Kidney epithelial cell (primary cell): ENCODE results near the gene RPLP1. TPM values are rescaled to one million over a fixed set of nuclear protein-coding genes. Genes with fewer than 3 reads are reported as not detected.

Experiments used
- DNase-seq: peaks from one replicate; pipeline ENCODE4 v3.0.0-alpha.2; 2010; ENCODE audit warnings: low read depth
- H3K27me3 ChIP-seq: 2 replicates; pipeline ENCODE4 v1.6.0; 2011; ENCODE audit warnings: low read length; ENCODE audit not compliant: control insufficient read depth, insufficient read depth
- H3K36me3 ChIP-seq: 2 replicates; pipeline ENCODE4 v1.5.1; 2011; ENCODE audit warnings: low read length; ENCODE audit not compliant: control insufficient read depth, insufficient read depth
- H3K4me3 ChIP-seq: 2 replicates; pipeline ENCODE4 v1.5.1; 2011; ENCODE audit warnings: low read depth, mild to moderate bottlenecking, control low read depth, low read length
- total RNA-seq: library from RNA; depleted of rRNA; stranded (reverse); fragments of >200 nt; gene quantifications from 2 replicates; pipeline ENCODE4 v1.2.3, GENCODE V29; 2015
- TF ChIP-seq, protein P1 (sequence below): IDR thresholded peaks from 2 replicates; pipeline ENCODE4 v1.5.1; 2011; ENCODE audit warnings: mild to moderate bottlenecking, moderate library complexity, low read length, control low read depth, inconsistent platforms; ENCODE audit not compliant: insufficient read depth, poor library complexity, severe bottlenecking

Gene RPLP1
- total RNA-seq, result 930 and 943 TPM in 2 replicates

DNA sequence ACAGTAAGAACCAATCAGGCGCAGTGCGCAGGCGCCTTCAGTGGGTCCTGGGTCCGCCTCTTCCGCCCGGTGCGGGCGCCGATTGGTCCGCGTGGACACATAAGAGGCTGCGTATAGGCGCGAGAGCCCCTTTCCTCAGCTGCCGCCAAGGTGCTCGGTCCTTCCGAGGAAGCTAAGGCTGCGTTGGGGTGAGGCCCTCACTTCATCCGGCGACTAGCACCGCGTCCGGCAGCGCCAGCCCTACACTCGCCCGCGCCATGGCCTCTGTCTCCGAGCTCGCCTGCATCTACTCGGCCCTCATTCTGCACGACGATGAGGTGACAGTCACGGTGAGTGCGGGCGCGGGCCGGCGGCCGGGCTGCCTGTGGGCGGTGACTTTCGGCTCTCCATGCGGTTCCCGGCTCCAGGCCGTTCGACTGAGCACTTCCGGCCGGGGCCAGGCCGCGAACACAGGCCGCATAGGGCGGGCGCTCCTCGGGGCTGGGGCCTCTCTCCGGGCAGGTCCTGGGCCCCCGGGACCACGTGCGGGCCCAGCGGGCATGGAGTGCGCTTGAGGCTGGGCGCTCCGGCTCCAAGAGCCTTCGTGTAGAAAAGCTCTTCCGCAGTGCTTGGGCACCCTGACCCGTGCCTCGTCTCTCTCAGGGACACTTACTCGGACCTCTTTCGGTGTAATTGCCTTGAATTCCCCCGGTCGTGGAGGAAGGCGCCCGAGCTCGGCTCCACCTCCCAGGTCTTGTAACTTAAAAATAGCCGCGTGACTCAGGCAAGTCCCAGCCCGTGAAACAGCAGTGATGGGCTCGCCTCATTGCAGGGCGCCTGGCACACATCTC lies at the start of gene RPLP1:
Gene RPLP1, plus strand, starts transcription at position 127 of the 830 bp plus-strand sequence. Its CDS starts 131 bp downstream, at position 258.
- H3K36me3 ChIP-seq, result peaks cover 2% of the 10 kb centered on the region
- H3K27me3 ChIP-seq, result no peaks in the 10 kb centered on the region
- TF ChIP-seq, protein P1, sequence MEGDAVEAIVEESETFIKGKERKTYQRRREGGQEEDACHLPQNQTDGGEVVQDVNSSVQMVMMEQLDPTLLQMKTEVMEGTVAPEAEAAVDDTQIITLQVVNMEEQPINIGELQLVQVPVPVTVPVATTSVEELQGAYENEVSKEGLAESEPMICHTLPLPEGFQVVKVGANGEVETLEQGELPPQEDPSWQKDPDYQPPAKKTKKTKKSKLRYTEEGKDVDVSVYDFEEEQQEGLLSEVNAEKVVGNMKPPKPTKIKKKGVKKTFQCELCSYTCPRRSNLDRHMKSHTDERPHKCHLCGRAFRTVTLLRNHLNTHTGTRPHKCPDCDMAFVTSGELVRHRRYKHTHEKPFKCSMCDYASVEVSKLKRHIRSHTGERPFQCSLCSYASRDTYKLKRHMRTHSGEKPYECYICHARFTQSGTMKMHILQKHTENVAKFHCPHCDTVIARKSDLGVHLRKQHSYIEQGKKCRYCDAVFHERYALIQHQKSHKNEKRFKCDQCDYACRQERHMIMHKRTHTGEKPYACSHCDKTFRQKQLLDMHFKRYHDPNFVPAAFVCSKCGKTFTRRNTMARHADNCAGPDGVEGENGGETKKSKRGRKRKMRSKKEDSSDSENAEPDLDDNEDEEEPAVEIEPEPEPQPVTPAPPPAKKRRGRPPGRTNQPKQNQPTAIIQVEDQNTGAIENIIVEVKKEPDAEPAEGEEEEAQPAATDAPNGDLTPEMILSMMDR, result no peak
- peak; percentile 82 for DNase-seq
- H3K4me3 ChIP-seq, result peak within 1 kb of the TSS; percentile 92

DNA sequence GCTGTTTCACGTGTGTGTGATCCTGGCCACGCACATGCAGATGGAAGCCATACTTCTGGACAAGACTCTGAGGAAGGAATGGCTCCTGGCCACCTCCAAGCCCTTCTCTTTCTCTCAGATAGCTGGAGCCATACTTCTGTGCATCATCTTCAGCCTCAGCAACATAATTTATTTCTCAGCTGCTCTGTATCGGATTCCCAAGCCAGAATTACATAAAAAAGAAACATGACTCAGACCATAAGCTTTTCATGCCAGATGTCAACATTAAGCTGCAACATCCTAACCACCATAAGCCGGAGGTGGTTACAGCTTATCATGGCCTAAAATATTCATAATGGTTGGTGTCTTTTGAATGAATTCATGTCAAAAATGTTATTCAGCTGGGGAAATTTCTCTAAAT lies 49.0 kb upstream of the RPLP1 start:
- H3K4me3 ChIP-seq, result no peak overlapping the region
- H3K27me3 ChIP-seq, result no peaks in the 10 kb centered on the region
- TF ChIP-seq, protein P1, result no peak
- H3K36me3 ChIP-seq, result no peaks in the 10 kb centered on the region
- no peak for DNase-seq

DNA sequence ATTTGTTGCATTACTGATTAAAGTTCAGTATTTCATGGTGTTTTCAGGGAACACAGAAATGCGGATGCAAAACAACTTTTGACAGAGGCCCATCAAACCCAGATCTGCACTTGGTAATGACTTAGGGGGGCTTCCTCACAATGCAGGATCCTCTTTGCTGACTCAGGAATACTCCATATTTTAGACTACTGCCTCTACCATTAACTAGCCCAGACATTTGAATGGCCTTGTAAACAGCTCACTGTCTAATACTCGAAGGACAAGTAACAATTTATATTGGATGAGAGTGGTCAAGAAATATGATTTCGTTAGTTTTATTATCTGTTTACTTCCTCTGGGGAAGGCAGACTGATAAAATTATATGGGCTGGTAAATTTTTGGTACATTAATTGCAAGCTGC lies 47.5 kb upstream of the RPLP1 start:
- no peaks in the 10 kb centered on the region for H3K36me3 ChIP-seq
- TF ChIP-seq, protein P1, result no peak
- no peak for DNase-seq
- H3K4me3 ChIP-seq, result no peak overlapping the region
- no peaks in the 10 kb centered on the region for H3K27me3 ChIP-seq

DNA sequence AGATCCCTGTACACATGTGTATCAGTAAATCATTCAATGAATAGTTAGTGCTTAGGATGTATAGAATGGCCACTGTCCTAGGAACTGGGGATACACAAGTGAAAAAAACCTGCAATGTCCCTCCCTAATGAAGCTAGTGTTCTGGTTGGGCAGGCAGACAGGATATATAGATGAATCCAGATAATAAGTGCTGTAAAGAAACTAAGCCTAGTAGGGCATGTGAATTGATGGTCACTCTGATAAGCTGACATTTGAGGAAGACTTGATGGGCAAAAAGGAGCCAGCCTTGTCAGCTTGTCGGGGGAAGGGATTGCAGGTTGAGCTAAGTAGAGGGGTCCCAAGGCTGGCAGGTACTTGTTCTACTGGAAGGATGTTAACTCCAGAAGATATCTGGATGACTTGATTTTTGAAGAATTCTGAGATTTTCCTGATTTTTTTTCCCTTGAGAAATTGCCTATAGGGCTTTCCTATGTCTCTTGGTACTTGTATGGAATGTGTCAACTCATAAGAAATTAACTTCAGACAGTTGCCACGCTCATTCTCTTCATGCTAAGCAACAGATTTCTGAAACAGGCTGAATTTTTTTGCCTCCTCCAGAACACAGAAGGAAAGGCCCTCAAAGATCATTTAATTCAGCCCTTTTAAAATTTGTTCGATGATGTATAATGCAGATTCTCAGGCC lies 44.8 kb upstream of the RPLP1 start:
- Histone ChIP-seq H3K36me3 (no peaks in the 10 kb centered on the region), H3K27me3 (no peaks in the 10 kb centered on the region), H3K4me3 (no peak overlapping the region)
- DNase-seq, result no peak
- TF ChIP-seq, protein P1, result no peak

DNA sequence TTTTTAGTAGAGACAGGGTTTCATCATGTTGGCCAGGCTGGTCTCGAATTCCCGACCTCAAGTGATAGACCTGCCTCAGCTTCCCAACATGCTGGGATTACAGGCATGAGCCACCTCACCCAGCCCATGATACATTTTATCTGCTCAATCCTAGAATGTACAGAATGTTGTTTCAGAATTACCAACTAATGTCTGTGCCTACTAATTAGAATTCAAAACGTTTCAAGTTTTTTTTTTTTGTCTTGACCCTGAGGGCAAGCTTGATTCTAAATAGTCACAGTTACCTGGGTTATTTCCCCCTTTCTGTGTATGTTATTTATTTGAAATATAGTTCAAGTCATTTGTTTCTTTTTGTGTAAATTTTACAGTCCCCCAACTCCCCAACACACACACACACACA lies 43.8 kb upstream of the RPLP1 start:
- Histone ChIP-seq H3K36me3 (no peaks in the 10 kb centered on the region), H3K27me3 (no peaks in the 10 kb centered on the region), H3K4me3 (no peak overlapping the region)
- TF ChIP-seq, protein P1, result no peak
- no peak for DNase-seq
